Muscle of back (tissue), 11 donors: ENCODE data around the gene FSHR. TPM values are rescaled to one million over a fixed set of nuclear protein-coding genes. Genes with fewer than 3 reads are reported as not detected.
A peak's percentile ranks its signal among the peaks of the same experiment; 100 is the strongest.

ENCODE experiments used
- DNase-seq, 3 donors: peaks; one replicate each; pipeline versions ENCODE4 v3.0.0 to v3.0.0-alpha.2; 2013
- polyA plus RNA-seq, 10 donors: library from polyadenylated mRNA; unstranded; fragments of 120-200 nt; gene quantifications; one replicate each; pipeline ENCODE4 v1.2.1, GENCODE V29; 2013; ENCODE audit not compliant: insufficient read length in 10 of 10

The FSHR gene
- polyA plus RNA-seq, 10 donors: 0.18 to 0.88 (median 0.70) TPM

DNA sequence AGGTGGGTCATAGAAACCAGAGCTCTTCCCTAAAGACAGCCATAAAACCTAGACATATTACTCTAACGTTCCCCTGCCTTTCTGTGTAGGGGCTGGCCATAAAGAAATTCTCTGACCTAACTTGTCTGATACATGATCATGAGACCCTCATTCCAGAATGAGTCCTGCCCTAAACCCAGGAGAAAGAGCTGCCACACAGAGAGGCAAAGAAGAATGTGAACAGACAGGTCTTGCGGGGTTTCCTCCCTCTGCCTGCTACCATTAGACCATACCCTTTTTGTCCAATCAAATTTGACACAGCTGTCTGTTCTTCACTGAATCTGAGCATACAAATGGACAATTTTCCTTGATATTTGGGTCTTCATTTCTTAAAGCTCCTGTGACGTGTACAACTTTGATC is 200.0 kb downstream of the FSHR start:
- no peak for DNase-seq

DNA sequence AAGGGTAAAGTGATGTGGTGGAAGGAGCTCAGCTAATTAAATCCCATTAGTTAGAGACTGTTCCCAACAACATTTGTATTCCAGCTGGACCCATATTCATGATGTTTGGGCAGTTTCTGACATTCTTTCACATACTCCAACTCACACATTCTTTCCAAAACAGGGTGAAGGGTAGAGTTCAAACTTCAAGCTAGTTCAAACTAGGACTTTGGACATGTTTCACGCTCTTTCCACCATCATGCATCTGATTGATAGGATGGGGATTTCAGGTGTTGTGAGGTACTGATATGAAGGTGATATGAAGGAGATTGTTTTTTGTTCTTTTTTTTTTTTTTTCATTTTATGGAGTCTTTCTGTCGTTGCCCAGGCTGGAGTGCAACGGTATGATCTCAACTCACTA is 201.7 kb downstream of the FSHR start:
- no peak for DNase-seq

DNA sequence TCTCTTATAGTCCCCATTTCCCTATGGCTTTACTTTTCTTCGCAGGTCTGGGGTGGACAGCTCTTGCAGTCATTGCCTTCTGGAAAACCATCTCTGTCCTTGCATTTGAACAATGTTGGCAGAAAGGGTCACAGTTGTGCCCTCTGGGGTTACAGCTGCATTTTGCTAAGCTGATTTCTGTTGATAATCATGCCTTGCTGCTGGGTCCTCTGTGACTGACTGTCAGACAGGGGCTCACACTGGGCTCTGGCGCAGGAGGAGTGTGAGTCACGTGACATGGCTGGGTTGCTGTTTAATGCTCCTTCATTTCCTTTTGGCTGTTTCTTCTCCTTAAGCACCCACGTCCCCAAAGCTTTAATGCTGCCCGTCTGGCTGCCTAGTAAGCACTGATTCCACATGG is 202.2 kb downstream of the FSHR start:
- DNase-seq: no peak

DNA sequence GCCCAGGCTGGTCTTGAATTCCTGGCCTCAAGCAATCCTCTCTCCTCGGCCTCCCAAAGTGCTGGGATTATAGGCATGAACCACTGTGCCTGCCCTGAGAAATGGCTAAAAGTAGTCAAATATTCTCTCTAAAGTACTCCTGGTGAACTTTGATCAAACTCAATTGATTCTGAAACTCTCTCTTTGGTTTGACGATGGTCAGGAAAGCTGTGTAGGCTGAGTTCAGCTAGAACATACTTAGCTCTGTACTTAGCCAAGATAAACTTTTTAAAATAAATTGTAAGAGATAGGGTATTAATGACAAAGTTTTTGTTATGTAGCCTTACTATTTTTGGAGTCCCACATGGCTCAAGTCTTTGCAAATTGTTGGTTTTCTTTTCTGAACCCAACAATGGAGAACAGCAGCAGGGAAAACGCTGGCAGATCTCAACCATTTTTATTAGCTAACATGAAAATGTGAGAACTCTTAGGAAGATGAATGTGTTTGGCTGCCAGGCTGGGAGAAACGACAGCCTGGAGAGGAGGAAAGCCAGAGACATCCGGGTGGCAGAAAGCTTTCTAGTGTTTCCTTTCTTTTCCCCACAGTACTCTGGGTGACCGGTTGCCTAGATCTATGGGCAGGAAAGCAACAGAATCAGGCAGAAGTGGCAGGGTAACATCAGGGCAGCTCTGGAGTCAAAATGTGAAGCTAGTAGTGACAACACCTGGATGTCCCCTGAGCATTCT is 205.8 kb downstream of the FSHR start:
- DNase-seq: no peak

DNA sequence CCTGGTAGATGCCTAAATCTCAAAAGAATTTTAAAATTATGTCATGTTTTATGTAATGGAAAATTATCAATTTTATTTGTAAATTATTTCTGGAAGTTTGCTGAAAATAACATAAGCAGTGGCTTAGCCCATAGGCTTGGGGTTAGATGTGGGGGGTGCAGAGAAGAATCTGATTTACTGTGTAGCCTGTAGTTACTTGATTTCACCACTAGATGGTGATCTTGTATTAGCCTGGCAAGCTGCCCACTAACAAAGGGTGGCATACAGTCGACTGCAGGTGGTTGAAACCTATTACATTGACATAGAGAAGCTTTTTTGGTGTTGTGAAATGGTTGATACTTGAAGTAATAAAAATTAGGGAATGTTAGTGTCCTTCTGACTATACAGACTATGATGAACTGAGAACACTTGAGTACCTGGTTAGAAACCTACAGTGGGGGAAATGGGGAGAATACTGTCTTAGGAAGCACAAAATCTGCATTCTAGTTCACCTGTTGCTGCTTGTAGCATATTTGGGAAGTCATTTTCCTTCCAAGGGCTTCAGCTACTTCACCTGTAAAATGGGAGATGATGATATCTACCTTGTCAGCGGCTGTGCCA is 207.8 kb downstream of the FSHR start:
- DNase-seq: peak; percentile 29 to 65 (median 50)

DNA sequence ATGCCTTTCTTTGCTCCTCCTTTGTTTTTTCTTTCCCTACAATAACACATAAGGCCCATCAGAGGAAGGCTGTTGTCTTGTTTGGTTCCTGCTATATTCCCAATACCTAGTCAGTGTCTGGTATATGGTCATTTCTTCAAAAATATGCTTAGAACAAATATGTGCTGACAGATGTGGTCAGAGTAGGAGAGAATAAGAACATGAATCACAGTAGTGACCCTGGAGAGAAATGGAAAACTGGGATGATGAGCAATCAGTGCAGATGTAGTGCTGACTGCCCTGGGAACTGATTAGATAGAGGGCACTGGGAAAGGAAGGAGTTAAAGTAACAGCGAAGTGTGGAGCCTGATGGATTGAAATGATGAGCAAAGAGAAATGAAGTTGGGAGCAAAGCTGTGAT is 209.4 kb downstream of the FSHR start:
- DNase-seq: no peak

DNA sequence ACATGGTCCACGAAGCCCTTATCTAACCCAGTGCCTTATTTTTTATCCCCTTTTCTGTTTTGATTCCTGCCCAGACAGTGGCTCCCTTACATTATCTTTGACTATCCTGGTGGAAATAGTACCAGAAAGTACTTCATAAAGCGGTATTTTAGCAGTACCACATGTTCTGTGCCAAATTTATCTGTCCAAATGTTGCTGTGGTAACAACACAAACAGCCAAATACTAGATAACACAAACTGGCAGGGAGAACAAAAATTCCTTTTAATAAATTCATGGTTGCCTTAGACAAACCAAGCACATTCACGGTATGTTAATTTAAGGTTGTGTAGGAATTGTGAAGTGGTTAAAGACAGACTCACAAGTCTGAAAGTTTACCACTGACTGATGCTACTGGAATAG is 210.9 kb downstream of the FSHR start:
- DNase-seq: peak in 1 of 3 donors; percentile 3

DNA sequence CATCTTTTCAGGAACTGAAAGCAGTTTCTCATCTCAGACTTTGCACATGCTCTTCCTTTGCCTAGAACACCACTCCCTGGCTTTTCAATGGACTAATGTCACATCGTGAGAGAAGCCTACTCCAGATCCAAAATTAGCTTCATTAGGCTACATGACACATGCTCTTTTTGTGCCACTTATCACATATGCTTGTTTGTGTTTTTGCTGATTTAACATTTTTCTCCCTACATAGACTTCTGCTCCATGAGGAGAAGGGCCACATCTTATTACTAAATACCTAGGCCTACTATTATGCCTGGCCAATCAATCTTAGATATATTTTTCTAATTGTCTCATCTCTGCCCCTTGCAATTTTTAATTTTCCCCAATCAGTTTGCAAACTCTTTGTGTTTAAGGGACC is 212.4 kb downstream of the FSHR start:
- DNase-seq: no peak

DNA sequence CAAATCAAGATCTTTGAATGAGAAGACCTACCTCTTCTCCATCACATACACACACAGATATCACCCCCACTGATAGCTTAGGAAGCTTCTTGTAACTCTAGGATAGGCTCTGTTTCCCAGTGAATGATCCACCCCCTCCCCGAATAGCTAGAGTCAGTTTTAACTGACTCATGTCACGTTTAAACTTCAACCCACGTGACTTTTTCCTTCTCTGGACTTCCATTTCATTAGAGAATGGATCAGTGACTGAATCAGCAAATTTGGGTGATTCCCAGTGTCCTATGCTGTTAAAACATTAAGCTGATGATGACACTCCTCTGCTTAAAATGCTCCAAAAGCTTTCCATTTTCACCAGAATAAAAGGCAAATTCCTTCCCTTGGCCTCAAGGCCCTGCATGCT is 212.9 kb downstream of the FSHR start:
- no peak for DNase-seq

DNA sequence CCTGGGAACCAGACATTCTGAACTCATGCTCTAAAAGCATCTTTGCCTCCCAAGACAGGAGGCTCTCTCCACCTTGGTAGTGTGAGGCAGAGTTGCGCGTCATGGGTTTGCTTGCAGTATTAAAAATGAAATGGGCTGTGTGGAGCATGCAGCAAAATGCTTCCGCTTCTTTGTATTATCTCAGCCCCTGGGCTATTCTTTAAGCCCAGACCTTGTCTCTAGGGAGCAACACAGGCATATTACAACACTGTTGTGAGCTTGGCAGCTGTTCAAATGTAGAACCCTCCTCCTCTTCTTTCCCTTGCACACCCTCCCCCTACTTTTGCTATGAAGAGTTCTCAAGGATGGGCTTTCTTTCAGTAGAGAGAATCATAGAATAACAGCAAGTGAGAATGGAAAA is 213.7 kb downstream of the FSHR start:
- DNase-seq: peak; percentile 16 to 59 (median 16)

DNA sequence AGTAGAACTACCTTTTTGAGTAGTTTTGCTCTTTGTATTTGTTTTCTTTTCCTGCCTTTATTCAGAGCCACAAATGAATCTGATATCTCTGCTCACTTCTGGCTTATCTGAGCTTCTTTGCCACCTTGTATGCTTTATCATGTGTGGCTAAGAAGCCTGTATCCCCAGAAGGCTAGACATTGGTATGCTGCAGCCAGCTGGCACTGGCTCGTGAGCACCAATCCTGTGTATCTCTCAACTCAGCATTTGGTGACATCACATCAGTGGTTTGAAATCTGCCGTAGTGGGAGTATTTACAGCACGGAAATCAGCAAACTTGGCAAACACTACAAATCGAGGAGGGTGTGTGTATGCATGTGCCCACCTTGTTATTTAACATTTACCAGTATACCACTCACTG is 215.1 kb downstream of the FSHR start:
- no peak for DNase-seq

DNA sequence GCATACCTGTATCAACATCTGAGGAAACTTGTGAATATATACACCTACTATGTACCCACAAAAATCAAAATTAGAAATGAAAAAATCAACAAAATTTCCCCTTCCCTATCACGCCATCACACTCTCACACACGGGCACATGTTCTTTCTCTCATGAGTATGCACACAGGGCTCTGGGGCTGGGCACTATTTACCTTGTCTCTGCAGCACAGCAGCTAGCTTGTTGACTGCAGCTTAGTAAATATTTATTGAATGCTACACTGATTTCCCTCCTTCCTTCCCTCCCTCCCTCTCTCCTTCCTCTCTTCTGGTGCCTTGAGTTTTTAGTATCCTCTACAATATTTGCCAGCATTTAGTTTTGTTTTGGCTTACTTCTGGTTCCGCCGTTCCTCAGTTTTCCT is 216.1 kb downstream of the FSHR start:
- no peak for DNase-seq

DNA sequence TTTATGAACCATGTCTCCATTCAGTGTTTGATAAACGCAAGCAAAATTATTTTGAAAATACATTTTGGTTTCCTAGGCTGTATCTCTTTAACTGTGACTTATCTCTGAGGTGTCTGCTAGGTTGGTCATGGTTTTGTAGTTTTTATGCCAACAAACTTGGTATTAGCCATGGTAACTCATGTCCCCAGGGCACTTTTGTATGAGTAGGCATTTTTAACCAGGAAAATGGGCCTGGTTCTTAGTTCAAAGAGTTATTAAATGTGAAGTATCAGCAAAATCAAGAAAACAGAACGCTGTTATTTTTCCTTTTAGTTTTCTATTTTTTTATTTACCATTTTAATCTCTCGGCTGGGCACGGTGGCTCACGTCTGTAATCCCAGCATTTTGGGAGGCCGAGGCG is 219.5 kb downstream of the FSHR start:
- DNase-seq: no peak

DNA sequence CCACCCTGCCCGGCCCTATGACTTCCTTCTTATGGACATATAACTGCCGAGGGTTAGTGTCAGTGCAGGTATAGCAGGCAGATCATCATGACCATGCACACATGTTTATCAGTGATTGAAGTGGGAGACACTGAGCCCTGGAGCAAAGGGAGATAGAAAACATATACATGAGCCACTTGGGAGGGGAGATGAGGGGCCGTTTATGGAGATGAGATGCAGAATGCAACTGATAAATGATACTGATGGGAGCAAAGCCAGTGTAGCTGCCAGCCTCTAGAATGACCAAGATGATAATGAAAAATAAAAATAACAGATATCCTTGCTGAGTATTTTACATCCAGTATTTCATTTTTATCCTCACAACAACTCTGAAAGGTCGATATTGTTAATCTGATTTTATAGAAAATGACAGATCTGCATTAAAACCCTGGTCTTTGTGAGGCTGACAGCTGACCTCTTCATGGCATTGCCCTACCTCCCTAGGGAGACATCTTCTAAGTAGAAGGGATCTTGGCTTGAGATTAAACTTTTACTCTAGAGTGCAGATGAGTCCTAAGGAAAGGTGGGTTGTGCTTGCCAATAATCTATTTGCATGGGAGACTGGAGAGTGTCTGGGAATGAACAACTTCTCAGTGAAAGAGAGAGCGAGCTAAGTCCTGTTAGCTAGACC is 220.4 kb downstream of the FSHR start:
- DNase-seq: no peak

DNA sequence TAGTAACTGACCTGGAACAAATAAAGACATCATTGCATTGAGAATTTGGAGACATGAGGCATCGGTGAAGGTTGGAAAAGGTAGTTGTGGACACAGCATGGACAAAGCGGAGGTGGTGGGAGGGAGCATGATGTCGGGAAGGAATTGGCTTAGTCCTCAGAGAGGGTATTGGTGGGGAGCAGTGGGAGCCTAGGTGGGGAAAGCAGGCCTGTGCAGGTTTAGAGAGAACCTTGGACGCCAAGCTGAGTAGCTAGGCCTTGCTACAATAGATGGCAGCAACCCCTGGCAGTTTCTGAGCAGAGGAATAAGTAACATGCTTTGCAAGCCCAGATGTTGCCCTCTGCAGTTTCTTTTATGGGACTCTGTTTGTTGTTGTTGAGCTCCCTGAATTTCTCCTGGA is 221.6 kb downstream of the FSHR start:
- no peak for DNase-seq

DNA sequence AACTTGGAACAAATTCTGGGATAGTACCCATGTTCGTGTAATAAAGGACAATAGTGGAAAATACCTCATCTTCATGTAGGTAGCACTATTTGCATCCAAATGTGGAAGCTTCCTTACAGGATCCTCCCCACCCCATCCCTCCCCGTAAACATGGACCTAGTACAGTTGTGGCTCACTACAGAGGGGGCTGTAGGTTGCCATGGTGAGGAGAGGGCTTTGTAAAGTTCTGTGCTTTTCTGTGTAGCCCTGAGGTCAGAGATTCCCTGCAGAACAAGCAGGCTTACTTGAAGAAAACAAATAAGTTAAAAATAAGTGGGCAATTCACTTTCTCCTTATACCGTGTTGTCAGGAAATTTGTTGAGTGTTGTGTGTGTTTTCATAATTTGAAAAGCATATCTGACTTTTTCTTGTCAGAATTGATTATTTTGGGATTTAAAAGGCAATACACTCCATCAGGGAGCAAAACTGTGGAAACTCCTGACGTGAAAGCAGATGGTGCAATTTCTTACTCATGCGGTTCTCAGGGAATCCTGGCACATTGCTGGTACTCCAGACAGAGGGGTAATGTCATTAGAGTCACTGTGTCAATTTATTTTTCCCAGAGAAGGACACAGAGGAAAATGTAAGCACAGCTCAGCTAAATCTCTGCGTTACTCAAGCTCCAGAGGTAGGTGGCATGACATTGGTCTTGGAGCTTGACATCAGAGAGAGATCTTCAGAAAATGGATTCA is 224.6 kb downstream of the FSHR start:
- no peak for DNase-seq

DNA sequence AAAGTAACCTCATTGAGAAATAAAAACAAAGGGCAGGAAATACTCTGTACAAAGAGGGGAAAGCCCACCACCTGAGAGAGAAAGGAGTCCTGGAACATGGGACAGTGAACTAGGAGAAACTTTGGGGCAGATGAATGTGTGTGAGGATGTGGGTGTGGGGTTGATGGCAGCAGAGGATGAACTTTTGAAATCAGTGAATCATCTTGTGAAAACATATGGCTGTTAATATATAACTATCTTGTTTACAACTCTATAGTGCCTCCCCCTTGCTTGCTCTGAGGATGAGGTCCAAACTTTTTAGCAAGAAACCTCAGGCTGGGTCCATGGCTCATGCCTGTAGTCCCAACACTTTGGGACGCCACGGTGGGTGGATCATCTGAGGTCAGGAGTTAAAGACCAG is 227.0 kb downstream of the FSHR start:
- DNase-seq: no peak

DNA sequence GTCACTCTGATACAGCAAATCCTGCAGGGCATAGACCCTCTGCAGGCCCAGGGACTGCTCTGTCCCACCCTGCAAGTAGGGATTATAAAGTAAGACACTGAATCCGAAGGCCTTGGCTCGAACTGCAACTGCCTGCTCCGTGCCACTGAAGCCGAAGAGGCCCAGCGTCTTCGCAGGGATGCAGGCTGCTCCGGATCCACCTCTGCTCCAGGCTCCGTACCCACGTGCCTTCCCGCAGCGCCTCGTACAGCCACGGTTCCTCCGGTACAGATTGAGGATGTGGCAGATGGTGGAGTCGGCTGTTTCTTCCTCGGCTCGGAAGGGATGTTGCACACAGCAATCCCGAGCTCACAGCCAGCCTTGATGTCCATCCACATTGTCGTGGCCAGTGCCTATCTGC is 238.4 kb downstream of the FSHR start:
- DNase-seq: no peak

DNA sequence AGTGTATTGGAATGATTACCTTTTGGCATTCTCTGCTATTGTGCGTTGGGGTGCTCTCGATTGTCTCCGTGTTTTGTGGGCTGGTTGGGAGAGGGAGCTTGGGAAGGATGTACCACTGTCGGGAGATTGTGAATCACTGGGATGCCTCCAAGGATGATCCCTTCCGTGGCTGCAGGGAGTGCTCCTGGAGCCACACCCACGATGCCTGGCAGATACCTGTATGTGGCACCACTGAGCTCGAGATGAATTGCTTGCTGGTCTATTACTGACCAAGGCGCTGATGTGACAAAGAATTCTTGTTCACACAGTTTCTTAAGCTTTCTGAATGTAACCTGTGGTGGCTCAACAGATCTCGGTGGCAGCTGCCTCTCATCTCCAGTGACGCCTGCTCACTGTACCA is 239.1 kb downstream of the FSHR start:
- no peak for DNase-seq

DNA sequence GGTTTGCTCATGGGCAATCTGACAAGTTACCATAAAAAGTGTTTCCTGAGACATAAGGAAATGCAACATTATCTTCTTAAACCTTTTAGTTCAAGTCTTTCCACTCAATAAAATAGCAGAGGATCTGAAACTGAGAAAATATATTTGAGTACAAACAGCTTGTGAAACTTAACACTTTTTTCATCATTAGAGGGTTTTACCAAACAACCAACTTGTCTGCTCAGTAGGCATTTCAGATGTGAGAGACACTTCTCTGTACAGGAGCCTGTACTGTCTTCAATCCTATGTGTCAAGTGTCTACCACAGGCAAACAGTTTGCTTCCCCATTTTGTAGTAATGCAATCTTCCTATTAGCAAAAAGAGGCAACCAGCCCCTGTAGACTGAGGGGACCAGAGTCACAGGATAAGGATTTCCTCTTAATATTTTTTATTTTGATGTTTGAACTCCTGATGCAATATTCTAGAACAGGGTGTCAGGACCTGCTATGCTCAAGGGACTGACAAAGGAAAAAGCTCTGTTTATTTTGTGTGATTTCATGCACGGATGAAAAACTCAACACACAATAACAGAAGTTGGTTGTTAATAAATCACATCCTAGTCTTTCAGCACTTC is 239.7 kb downstream of the FSHR start:
- no peak for DNase-seq
